HG03175 (cell line): ENCODE results near the gene SLC35B4.

Experiments used
- ATAC-seq: cut with Tn5 transposase; IDR thresholded peaks from one replicate; pipeline ENCODE4 v1.9.1; 2021; ENCODE audit warnings: mild to moderate bottlenecking, moderate library complexity; ENCODE audit not compliant: unreplicated experiment

The SLC35B4 gene

GRCh38 chr7:134332892-134333291 lies 16.2 kb upstream of the SLC35B4 start:
- no peak for ATAC-seq

DNA sequence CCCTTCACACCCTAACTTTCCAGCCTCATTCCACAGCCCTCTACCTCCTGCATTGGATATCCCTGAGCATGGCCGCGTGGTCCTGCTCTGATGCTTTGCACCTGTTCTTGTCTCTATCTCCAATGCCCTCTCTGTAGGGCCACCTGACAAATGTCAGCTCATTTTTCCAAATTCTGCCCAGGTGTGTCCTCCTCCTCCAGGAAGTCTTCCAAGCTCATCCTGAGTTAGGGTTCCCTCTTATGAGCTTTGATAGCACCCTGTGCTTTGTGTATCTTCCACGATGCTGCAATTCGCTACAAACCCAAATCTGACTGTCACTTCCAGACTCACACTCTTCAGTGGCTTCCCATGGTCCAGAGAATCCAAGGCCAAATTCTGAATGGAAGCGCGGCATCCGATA lies 14.7 kb upstream of the SLC35B4 start:
- ATAC-seq: no peak

- no peak for ATAC-seq
These were observed 14.2 kb upstream of the SLC35B4 start for GRCh38 chr7:134330974-134331373.

- no peak for ATAC-seq
These were observed 13.1 kb upstream of the SLC35B4 start for GRCh38 chr7:134329614-134330346.

DNA sequence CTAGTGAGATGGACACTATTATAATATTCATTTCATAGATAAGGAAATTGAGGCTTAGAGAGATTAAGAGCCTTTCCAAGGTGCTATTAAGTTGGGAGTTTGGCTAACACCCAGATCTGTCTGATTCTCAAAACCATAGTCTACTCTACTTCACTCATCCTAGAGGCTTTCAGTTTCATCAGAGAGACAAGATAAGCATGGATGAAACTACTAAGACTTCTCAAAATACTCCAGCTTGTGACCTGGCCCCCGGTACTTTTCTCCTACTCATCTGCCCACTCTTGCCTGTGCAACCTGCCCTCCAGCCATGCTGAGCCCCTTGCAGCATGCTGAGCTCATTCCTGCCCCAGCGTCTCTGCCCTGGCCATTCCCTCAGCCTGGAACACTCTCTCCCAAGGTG lies 12.2 kb upstream of the SLC35B4 start:
- ATAC-seq: no peak

- peak; percentile 87 for ATAC-seq
These were observed 11.2 kb upstream of the SLC35B4 start for GRCh38 chr7:134327896-134328295.

- no peak for ATAC-seq
These were observed 7.4 kb upstream of the SLC35B4 start for GRCh38 chr7:134324107-134324506.

- ATAC-seq: no peak
These were observed 3.5 kb upstream of the SLC35B4 start for GRCh38 chr7:134320201-134320600.

DNA sequence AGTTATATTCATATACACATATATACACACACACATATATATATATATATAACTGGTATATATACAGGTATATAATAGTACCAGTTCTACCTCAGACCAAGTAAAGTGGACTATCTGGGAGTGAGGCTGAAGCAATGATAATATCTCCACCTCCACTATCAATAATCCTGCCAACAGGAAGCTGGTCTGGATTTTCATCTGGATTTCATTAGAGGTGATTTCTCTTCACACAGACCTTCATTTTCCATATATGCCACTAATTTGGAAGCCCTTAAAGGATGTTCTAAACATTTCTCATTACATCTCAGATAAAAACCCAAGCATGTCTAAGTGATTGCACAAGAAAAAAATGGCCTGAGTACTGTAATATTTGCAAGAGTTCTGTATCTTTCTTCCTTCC lies 1.7 kb upstream of the SLC35B4 start:
- no peak for ATAC-seq

DNA sequence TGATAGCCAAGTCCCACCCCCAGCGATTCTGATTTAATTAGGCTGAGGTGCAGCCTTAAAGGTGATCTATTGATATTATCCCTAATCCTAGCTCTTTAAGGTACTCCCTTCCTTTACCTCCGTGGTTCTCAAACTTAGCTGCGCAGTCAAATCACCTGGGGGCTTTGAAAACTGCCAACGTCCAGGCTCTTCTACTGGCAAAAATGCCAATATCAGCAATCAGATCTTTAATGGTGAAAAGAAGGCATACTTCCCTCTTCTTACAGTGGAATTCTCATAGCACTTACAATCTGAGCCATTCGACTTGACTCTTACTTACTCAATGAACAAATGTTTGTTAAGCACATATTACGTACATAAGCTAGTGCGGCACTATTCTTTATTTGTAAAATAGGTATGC lies 704 bp upstream of the SLC35B4 start:
- no peak for ATAC-seq

- ATAC-seq: peak; percentile 5
These were observed 821 bp downstream of the SLC35B4 start for GRCh38 chr7:134315679-134316538.

DNA sequence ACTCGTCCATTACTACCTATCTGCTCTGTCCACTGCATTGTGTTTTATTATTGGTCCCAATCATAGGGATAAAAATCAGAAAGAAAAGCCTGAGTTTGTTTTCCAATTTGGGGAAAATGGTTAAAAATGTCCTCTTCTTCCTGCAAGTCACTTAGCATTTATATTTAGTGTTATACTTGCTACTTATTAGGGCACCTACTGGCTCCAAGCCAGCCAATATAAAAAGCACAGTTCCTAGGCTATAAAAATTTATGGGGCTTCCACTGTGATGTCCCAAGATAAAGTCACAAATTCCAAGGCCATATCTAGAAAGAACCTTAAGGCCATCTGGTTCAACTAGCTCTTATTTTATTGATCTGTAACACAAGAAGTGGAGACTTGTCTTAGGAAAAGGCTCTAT lies 3.2 kb downstream of the SLC35B4 start:
- ATAC-seq: no peak

DNA sequence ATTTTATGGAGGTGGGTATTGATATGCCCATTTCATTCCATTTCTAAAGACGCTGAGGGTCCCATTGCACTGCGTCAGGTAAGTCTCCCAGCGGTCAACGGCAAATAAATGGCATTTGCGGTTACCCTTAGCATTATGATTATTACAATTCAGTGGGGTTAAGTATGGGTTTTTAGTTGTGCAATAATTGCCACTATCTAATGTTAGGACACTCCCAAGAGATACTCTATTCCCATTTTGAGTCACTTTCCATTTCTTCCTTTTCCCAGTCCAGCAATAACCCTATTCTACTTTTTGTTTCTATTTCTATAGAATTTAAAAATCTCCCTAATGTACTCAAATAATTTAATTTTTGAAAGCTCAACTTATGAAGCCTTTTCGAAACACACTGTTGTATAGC lies 4.0 kb downstream of the SLC35B4 start:
- no peak for ATAC-seq

GRCh38 chr7:134311807-134312206 lies 4.9 kb downstream of the SLC35B4 start:
- no peak for ATAC-seq

GRCh38 chr7:134308548-134308947 lies 8.2 kb downstream of the SLC35B4 start:
- no peak for ATAC-seq

DNA sequence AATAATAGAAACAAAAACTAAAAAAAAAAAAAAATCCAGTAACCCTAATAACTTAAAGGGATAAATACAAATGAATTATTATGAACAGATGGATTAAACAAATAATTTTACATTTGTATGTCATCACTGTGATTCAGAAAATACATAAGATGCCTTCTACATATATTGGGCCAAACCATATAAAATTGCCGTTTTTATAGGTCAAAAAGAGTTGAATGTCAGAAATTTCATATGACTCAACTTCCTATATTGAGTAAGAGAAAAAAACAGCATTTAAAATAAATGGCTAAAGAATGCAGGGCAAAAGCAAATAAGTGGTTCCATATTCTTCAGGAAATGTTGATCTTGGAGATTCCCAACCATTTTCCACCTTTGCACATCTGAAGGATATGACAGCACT lies 9.4 kb downstream of the SLC35B4 start:
- ATAC-seq: no peak

DNA sequence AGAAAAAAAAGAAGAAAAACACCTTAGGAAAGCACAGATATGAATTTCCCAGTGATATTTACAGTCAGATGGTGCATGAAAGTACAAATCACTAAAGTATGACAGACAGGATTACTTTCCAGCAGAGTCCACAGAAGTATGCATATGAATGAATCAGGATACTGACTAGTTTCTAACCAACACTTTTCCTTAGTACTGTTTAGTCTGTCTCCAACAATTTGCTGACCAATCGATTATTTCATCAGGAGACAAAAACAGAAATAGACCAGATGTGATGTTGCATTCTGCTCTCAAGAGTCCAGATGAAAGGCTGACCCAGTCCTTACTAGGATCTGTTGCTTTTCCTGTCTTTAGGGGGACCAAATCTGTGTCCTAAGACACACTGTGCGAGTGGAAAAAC lies 14.6 kb downstream of the SLC35B4 start:
- no peak for ATAC-seq

GRCh38 chr7:134301592-134301991 lies 15.1 kb downstream of the SLC35B4 start:
- ATAC-seq: no peak

DNA sequence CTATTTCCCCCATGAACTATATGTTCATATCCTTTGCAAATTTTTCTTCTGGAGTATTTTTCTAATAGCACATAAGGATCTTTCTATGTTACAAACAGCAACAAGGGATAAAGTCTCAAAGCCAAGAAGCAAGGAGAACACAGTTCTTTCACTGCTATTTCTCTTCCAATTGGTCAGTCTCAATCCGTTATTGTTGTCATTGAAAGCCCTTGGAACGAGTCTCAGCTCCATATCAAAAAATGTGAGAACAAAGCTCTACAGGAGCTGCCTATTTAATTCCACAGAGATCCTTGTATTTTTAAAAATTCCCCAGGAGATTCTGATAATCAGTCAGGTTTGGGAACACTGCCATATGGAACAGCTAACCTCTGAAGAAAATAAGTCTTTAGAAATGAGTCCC lies 15.7 kb downstream of the SLC35B4 start:
- no peak for ATAC-seq

- no peak for ATAC-seq
These were observed 17.6 kb downstream of the SLC35B4 start for GRCh38 chr7:134298902-134299683.

DNA sequence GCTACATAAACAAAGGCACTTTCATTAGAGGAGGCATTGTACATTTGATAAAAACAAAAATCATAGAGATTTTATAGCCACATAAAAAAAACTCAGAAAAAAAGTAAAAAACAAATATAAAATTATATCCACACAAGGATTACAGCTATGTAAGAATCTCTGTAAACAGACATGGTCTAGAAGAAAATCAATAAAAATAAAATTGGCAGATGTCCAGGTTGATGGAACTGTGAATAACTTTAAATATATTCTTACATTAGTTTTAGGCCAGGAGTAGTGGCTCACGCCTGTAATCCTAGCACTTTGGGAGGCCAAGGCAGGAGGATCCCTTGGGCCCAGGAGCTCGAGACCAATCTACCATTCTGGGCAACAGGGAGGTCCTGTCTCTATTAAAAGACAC lies 19.2 kb downstream of the SLC35B4 start:
- ATAC-seq: no peak
